ENCODE results near the gene ACVRL1.

DNA sequence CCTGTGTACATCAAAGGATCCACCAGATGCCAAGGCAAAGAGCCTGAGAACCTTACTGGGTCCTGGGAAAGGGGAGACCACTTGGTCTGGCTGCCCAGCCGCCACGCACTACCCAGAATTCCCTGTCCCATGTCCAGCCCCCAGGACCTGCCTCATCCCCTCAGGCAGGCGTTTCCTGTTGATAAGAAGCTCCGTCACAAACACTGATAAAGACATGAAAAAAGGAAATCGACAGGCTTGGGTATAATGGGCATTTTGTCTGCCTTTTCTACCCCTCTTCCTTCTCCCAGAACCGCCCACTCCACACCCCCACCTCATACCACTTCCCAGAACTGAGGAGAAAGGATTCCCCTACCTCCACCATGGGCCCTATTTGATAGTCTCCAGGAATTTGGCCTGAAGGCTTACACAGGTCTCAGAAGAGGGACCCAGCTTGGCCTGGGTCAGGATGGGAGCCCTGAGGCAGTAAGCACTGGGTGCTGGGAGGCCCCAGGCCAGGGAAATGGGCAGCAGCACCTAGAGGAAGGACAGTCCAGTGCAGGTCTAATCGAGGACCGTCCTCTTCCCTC, 18.8 kb downstream of the ACVRL1 start:
- TF ChIP-seq, protein P1, sequence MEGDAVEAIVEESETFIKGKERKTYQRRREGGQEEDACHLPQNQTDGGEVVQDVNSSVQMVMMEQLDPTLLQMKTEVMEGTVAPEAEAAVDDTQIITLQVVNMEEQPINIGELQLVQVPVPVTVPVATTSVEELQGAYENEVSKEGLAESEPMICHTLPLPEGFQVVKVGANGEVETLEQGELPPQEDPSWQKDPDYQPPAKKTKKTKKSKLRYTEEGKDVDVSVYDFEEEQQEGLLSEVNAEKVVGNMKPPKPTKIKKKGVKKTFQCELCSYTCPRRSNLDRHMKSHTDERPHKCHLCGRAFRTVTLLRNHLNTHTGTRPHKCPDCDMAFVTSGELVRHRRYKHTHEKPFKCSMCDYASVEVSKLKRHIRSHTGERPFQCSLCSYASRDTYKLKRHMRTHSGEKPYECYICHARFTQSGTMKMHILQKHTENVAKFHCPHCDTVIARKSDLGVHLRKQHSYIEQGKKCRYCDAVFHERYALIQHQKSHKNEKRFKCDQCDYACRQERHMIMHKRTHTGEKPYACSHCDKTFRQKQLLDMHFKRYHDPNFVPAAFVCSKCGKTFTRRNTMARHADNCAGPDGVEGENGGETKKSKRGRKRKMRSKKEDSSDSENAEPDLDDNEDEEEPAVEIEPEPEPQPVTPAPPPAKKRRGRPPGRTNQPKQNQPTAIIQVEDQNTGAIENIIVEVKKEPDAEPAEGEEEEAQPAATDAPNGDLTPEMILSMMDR (IDR thresholded peaks at IDR 0.05), result no peak
- TF ChIP-seq EZH2phosphoT487 (IDR thresholded peaks at IDR 0.05) (no peak), EZH2 (IDR thresholded peaks at IDR 0.05) (no peak)

Data from neural progenitor cell (in vitro differentiated cells).